ENCODE results near the gene RGPD8. TPM values are rescaled to one million over a fixed set of nuclear protein-coding genes. Genes with fewer than 3 reads are reported as not detected.

The RGPD8 gene
- total and polyA plus RNA-seq, 4 donors = 1.5 to 20.6 (median 4.5) TPM

DNA sequence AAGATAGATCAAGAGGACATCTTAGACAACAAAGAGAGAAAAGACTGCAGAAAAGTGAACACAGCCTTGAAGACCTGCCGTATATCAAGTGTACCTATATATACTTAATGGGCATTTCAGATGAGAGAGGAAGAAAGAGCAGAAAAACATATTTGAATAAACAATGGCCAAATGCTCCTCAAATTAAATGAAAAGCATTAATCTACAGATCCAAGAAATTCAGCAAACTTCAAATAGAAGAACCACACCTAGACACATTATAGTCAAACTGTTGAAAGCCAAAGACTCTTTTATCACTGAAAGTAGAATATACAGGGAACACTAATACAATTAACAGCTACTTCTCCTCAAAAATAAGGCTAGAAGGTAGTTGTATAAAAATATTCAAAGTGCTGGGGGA, 29.8 kb upstream of the RGPD8 start:
- Histone ChIP-seq H3K4me1 (ENCODE audit: control insufficient read depth in 4 of 4, insufficient read depth in 4 of 4, low read length in 3 of 4) (no peaks in the 10 kb centered on the region), H3K27me3 (ENCODE audit: control insufficient read depth in 4 of 4, insufficient read depth in 4 of 4, low read length in 3 of 4) (peaks cover 0 to 2% (median 0%) of the 10 kb centered on the region in 4 donors), H3K9me3 (ENCODE audit: control insufficient read depth in 4 of 4, low read length in 3 of 4) (no peaks in the 10 kb centered on the region), H3K27ac (ENCODE audit: low read depth in 1 of 2, low read length in 2 of 2) (no peak overlapping the region), H3K9ac (ENCODE audit: low read depth in 1 of 2, low read length in 2 of 2) (no peak overlapping the region), H3K36me3 (ENCODE audit: control insufficient read depth in 4 of 4, insufficient read depth in 3 of 4, low read depth in 1 of 4, low read length in 3 of 4) (no peaks in the 10 kb centered on the region), H3K4me3 (ENCODE audit: low read depth in 1 of 3, low read length in 3 of 3) (no peak overlapping the region)
- DNase-seq (ENCODE audit: low spot score) = no peak
- TF ChIP-seq FOXA2 (IDR thresholded peaks at IDR 0.05) = no peak
- WGBS = 89% methylated on average over 1 of the region's 1 CpG

- Histone ChIP-seq H3K36me3 (ENCODE audit: control insufficient read depth in 4 of 4, insufficient read depth in 3 of 4, low read depth in 1 of 4, low read length in 3 of 4) (no peaks in the 10 kb centered on the region), H3K27me3 (ENCODE audit: control insufficient read depth in 4 of 4, insufficient read depth in 4 of 4, low read length in 3 of 4) (peaks cover 0 to 2% (median 0%) of the 10 kb centered on the region in 4 donors), H3K4me1 (ENCODE audit: control insufficient read depth in 4 of 4, insufficient read depth in 4 of 4, low read length in 3 of 4) (no peaks in the 10 kb centered on the region), H3K4me3 (ENCODE audit: low read depth in 1 of 3, low read length in 3 of 3) (no peak overlapping the region), H3K9ac (ENCODE audit: low read depth in 1 of 2, low read length in 2 of 2) (no peak overlapping the region), H3K27ac (ENCODE audit: low read depth in 1 of 2, low read length in 2 of 2) (no peak overlapping the region), H3K9me3 (ENCODE audit: control insufficient read depth in 4 of 4, low read length in 3 of 4) (no peaks in the 10 kb centered on the region)
- no peak for DNase-seq (ENCODE audit: low spot score)
- WGBS = 76% methylated on average over 5 of the region's 5 CpGs
- TF ChIP-seq HNF4A (conservative IDR thresholded peaks at IDR 0.05) = no peak
- TF ChIP-seq GABPA (IDR thresholded peaks at IDR 0.05 in 1 of 2, conservative IDR thresholded peaks at IDR 0.05 in 1 of 2) = no peak
- no peak for TF ChIP-seq YY1 (IDR thresholded peaks at IDR 0.05)
- no peak for TF ChIP-seq FOXA2 (IDR thresholded peaks at IDR 0.05)
- no peak for TF ChIP-seq HNF4G (IDR thresholded peaks at IDR 0.05)
- no peak for TF ChIP-seq FOXA1 (IDR thresholded peaks at IDR 0.05)
- no peak for TF ChIP-seq JUND (IDR thresholded peaks at IDR 0.05)
- TF ChIP-seq, protein P1, sequence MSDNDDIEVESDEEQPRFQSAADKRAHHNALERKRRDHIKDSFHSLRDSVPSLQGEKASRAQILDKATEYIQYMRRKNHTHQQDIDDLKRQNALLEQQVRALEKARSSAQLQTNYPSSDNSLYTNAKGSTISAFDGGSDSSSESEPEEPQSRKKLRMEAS (IDR thresholded peaks at IDR 0.05) = no peak
- TF ChIP-seq RAD21 (IDR thresholded peaks at IDR 0.05) = no peak
- TF ChIP-seq ZBTB33 (IDR thresholded peaks at IDR 0.05) = no peak
- TF ChIP-seq RXRA (IDR thresholded peaks at IDR 0.05) = no peak
- TF ChIP-seq NR2F2 (IDR thresholded peaks at IDR 0.05) = no peak
- TF ChIP-seq EGR1 (IDR thresholded peaks at IDR 0.05; ENCODE audit: low read depth in 2 of 2) = no peak
- no peak for TF ChIP-seq TAF1 (conservative IDR thresholded peaks at IDR 0.05)
- TF ChIP-seq, protein P2, sequence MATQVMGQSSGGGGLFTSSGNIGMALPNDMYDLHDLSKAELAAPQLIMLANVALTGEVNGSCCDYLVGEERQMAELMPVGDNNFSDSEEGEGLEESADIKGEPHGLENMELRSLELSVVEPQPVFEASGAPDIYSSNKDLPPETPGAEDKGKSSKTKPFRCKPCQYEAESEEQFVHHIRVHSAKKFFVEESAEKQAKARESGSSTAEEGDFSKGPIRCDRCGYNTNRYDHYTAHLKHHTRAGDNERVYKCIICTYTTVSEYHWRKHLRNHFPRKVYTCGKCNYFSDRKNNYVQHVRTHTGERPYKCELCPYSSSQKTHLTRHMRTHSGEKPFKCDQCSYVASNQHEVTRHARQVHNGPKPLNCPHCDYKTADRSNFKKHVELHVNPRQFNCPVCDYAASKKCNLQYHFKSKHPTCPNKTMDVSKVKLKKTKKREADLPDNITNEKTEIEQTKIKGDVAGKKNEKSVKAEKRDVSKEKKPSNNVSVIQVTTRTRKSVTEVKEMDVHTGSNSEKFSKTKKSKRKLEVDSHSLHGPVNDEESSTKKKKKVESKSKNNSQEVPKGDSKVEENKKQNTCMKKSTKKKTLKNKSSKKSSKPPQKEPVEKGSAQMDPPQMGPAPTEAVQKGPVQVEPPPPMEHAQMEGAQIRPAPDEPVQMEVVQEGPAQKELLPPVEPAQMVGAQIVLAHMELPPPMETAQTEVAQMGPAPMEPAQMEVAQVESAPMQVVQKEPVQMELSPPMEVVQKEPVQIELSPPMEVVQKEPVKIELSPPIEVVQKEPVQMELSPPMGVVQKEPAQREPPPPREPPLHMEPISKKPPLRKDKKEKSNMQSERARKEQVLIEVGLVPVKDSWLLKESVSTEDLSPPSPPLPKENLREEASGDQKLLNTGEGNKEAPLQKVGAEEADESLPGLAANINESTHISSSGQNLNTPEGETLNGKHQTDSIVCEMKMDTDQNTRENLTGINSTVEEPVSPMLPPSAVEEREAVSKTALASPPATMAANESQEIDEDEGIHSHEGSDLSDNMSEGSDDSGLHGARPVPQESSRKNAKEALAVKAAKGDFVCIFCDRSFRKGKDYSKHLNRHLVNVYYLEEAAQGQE (IDR thresholded peaks at IDR 0.05) = no peak
- TF ChIP-seq SP1 (IDR thresholded peaks at IDR 0.05) = no peak
- TF ChIP-seq ATF3 (IDR thresholded peaks at IDR 0.05) = no peak
- TF ChIP-seq CTCF (IDR thresholded peaks at IDR 0.05; ENCODE audit: low read depth, low read length, missing input control) = no peak
Measured at GRCh38 chr2:112462178-112462577, 28.7 kb upstream of the RGPD8 start.

All from liver (tissue), 9 donors.